Measurements from ENCODE around the gene HRK. TPM values are rescaled to one million over a fixed set of nuclear protein-coding genes. Genes with fewer than 3 reads are reported as not detected.

HRK gene
- total RNA-seq, 1 experiment from 2014 or later, result 1.2 TPM

DNA sequence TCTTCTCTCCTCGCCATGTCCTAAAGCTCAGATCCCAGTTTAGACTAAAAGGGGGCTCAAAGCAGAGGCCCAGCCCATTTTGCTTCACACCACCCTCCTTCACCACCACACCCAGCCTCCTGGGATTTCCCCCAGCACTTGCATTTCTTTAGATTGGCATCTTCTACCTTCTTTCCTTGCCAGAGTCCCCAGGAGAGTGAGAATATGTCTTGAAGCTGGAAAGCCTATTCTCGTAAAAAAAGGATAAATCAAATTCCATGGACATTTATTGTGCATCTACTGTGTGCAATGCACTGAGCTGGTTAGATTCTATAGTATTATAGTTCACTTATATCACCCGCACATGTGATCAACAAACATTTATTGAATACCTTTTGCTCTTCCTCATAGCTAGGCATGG lies 39.7 kb upstream of the HRK start:
- H3K4me1 ChIP-seq (ENCODE audit: low read length), result peaks cover 72% of the 10 kb centered on the region
- H3K4me2 ChIP-seq (ENCODE audit: low read depth, low read length, poor library complexity, severe bottlenecking), result no peak overlapping the region
- H3K27me3 ChIP-seq (ENCODE audit: low read length), result no peaks in the 10 kb centered on the region
- no peak overlapping the region for H2AFZ ChIP-seq (ENCODE audit: low read length)
- no peaks in the 10 kb centered on the region for H4K20me1 ChIP-seq (ENCODE audit: insufficient read depth, low read depth, low read length)
- peaks cover 88% of the 10 kb centered on the region for H3K79me2 ChIP-seq (ENCODE audit: low read length)
- H3K9me2 ChIP-seq (replicated peaks; ENCODE audit: insufficient read depth, low read length), result no peaks in the 10 kb centered on the region
- H3K9ac ChIP-seq (ENCODE audit: low read length), result no peak overlapping the region
- H3K9me3 ChIP-seq (ENCODE audit: low read length), result no peaks in the 10 kb centered on the region
- H3K27ac ChIP-seq (ENCODE audit: low read length), result peak overlapping the region; percentile 36; the same call in 1 of the 2 replicates
- DNase-seq, result no peak
- no peak overlapping the region for H3K4me3 ChIP-seq (ENCODE audit: low read length)
- H3K36me3 ChIP-seq (ENCODE audit: insufficient read depth, low read length), result peaks cover 5% of the 10 kb centered on the region; the same call in 1 of the 2 replicates

DNA sequence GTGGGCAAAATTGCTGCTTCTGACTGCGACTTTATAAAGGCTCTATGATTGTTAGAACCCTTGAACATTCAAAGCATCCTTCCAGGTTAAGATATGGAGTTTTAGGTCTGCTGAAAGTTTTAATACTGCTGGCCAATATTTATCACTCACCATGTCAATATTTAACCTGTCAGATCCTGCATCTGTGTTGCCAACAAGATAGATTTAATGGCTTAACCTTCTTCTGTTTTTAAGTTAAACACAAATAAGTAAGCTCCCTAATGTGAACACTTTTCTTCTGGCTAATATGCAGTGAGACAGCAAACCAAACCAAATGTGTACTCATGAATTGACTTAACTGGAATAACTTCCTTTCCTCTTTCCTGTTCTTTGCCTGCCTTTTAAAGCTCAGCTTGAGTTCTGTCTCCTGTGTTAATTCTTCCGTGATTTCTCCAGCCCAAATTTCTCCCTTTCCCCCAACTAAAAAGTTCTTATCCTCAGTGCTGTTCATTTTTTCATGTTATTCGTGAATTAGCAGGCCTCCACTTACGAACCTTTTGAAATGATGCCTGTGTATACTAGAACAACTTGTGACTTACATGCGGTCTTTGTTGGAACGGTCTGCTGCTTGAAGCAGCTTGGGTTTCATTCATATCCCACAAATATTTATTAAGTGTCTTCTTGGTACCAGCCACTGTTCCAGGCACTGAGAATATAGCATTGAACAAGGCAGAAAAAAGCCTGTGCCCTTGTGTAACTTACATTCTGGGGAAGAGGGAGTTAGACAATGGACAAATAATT lies 38.7 kb upstream of the HRK start:
- DNase-seq, result no peak
- H3K4me1 ChIP-seq (ENCODE audit: low read length), result peaks cover 76% of the 10 kb centered on the region
- peaks cover 5% of the 10 kb centered on the region; the same call in 1 of the 2 replicates for H3K36me3 ChIP-seq (ENCODE audit: insufficient read depth, low read length)
- H3K4me2 ChIP-seq (ENCODE audit: low read depth, low read length, poor library complexity, severe bottlenecking), result peak overlapping the region; percentile 62
- no peaks in the 10 kb centered on the region for H3K9me3 ChIP-seq (ENCODE audit: low read length)
- no peaks in the 10 kb centered on the region for H3K27me3 ChIP-seq (ENCODE audit: low read length)
- peak overlapping the region; percentile 34; the same call in 1 of the 2 replicates for H3K4me3 ChIP-seq (ENCODE audit: low read length)
- H3K9ac ChIP-seq (ENCODE audit: low read length), result peak overlapping the region; percentile 50
- H3K9me2 ChIP-seq (replicated peaks; ENCODE audit: insufficient read depth, low read length), result no peaks in the 10 kb centered on the region
- H3K27ac ChIP-seq (ENCODE audit: low read length), result peak overlapping the region; percentile 84
- H4K20me1 ChIP-seq (ENCODE audit: insufficient read depth, low read depth, low read length), result no peaks in the 10 kb centered on the region
- no peak overlapping the region for H2AFZ ChIP-seq (ENCODE audit: low read length)
- peaks cover 88% of the 10 kb centered on the region for H3K79me2 ChIP-seq (ENCODE audit: low read length)

DNA sequence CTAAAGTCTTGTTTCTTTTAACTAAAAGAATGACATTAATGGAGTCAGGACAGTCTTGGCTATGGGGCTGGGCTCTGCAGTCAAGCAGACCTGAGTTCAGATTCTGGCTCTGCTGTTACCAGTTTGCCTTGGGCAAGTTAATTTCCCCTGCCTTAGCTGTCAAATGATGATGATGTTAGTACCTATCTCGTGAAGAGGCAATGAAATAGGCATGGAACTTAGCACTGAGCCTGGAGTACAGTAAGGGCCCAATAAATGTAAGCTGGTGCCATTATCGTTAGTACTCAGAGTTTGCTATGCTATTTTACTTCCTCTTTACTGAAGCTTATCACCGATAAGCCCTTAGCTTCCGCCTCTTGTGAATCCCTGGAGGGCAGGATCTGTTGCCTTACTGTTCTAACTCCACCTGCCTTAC lies 38.0 kb upstream of the HRK start:
- peaks cover 86% of the 10 kb centered on the region for H3K79me2 ChIP-seq (ENCODE audit: low read length)
- H3K4me3 ChIP-seq (ENCODE audit: low read length), result peak overlapping the region; percentile 34; the same call in 1 of the 2 replicates
- peak; percentile 88 for DNase-seq
- peak overlapping the region; percentile 62 for H3K4me2 ChIP-seq (ENCODE audit: low read depth, low read length, poor library complexity, severe bottlenecking)
- peaks cover 70% of the 10 kb centered on the region for H3K4me1 ChIP-seq (ENCODE audit: low read length)
- H3K9me3 ChIP-seq (ENCODE audit: low read length), result no peaks in the 10 kb centered on the region
- peak overlapping the region; percentile 84 for H3K27ac ChIP-seq (ENCODE audit: low read length)
- H3K27me3 ChIP-seq (ENCODE audit: low read length), result no peaks in the 10 kb centered on the region
- H3K9me2 ChIP-seq (replicated peaks; ENCODE audit: insufficient read depth, low read length), result no peaks in the 10 kb centered on the region
- peaks cover 5% of the 10 kb centered on the region; the same call in 1 of the 2 replicates for H3K36me3 ChIP-seq (ENCODE audit: insufficient read depth, low read length)
- H4K20me1 ChIP-seq (ENCODE audit: insufficient read depth, low read depth, low read length), result no peaks in the 10 kb centered on the region
- no peak overlapping the region for H2AFZ ChIP-seq (ENCODE audit: low read length)
- H3K9ac ChIP-seq (ENCODE audit: low read length), result peak overlapping the region; percentile 50

DNA sequence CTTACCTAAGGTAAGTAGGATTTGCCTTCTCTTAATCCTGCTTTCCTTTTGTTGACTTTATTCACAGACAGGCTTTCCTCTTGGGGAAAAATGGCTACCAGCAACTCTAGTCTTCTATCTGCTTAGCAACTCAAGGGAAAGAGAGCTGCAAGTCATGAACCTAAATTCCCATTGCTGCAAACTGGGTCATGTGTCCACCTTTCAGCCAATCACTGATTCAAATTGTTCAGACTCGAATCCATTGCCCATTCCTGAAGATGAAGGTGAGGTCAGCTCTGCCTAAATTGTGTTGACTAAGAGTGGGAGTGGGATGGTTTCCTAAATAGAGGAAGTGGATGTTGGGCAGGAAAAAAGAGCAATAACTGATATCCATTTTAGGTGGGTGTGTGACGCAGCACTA lies 37.2 kb upstream of the HRK start:
- H3K9me2 ChIP-seq (replicated peaks; ENCODE audit: insufficient read depth, low read length), result no peaks in the 10 kb centered on the region
- H3K9me3 ChIP-seq (ENCODE audit: low read length), result no peaks in the 10 kb centered on the region
- peaks cover 5% of the 10 kb centered on the region; the same call in 1 of the 2 replicates for H3K36me3 ChIP-seq (ENCODE audit: insufficient read depth, low read length)
- no peak for DNase-seq
- H2AFZ ChIP-seq (ENCODE audit: low read length), result no peak overlapping the region
- no peaks in the 10 kb centered on the region for H4K20me1 ChIP-seq (ENCODE audit: insufficient read depth, low read depth, low read length)
- H3K4me2 ChIP-seq (ENCODE audit: low read depth, low read length, poor library complexity, severe bottlenecking), result peak overlapping the region; percentile 62
- no peak overlapping the region for H3K4me3 ChIP-seq (ENCODE audit: low read length)
- H3K9ac ChIP-seq (ENCODE audit: low read length), result no peak overlapping the region
- peaks cover 64% of the 10 kb centered on the region for H3K4me1 ChIP-seq (ENCODE audit: low read length)
- peaks cover 89% of the 10 kb centered on the region for H3K79me2 ChIP-seq (ENCODE audit: low read length)
- H3K27me3 ChIP-seq (ENCODE audit: low read length), result no peaks in the 10 kb centered on the region
- H3K27ac ChIP-seq (ENCODE audit: low read length), result peak overlapping the region; percentile 84

DNA sequence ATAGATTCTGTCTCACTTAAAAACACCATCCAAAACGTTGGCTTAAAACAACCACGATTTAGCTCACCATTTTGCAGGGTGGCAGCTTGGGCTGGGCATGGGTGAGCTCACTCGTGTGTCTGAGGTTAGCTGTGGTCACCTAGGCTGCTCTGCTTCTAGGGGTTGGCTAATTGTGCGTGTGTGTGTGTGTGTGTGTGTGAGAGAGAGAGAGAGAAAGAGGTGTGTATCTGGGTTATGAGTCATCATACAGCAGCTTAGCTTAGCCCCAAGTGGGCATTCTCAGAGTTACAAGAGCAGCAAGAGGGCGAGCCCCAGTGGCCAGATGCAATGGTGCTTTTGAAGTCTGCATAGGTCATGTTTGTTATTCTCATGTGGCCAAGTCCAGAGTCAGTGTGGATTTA lies 35.5 kb upstream of the HRK start:
- Histone ChIP-seq H3K4me1 (ENCODE audit: low read length) (peaks cover 72% of the 10 kb centered on the region), H3K27ac (ENCODE audit: low read length) (peak overlapping the region; percentile 57), H3K9ac (ENCODE audit: low read length) (0 out of 2 replicates have a peak overlapping the region, but pooled peaks have one; percentile 12), H3K27me3 (ENCODE audit: low read length) (no peaks in the 10 kb centered on the region), H3K79me2 (ENCODE audit: low read length) (peaks cover 90% of the 10 kb centered on the region), H3K9me3 (ENCODE audit: low read length) (no peaks in the 10 kb centered on the region), H3K4me2 (ENCODE audit: low read depth, low read length, poor library complexity, severe bottlenecking) (no peak overlapping the region), H2AFZ (ENCODE audit: low read length) (no peak overlapping the region), H4K20me1 (ENCODE audit: insufficient read depth, low read depth, low read length) (no peaks in the 10 kb centered on the region), H3K4me3 (ENCODE audit: low read length) (no peak overlapping the region), H3K36me3 (ENCODE audit: insufficient read depth, low read length) (peaks cover 13% of the 10 kb centered on the region; the same call in 1 of the 2 replicates), H3K9me2 (replicated peaks; ENCODE audit: insufficient read depth, low read length) (no peaks in the 10 kb centered on the region)
- DNase-seq, result peak; percentile 81

DNA sequence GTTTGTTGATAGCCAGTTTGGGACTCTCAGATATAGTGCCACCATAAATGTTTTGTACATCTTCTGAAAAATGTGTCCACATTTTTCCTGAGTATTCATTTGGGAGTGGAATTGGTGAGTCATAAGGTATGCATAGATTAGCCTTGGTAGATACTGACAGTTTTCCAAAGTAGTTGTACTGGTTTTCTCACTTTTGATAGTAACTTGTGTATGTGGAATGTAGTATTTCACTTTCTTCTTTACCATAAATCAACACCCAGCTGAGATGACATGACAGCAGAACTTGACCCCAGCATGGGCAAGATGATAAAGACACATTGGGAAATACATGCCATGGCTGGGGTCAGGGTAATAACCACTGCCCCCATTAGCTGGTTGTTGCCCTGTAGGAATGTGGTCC lies 34.9 kb upstream of the HRK start:
- Histone ChIP-seq H3K9me3 (ENCODE audit: low read length) (no peaks in the 10 kb centered on the region), H4K20me1 (ENCODE audit: insufficient read depth, low read depth, low read length) (no peaks in the 10 kb centered on the region), H3K27me3 (ENCODE audit: low read length) (no peaks in the 10 kb centered on the region), H3K4me1 (ENCODE audit: low read length) (peaks cover 69% of the 10 kb centered on the region), H3K9ac (ENCODE audit: low read length) (0 out of 2 replicates have a peak overlapping the region, but pooled peaks have one; percentile 12), H3K4me2 (ENCODE audit: low read depth, low read length, poor library complexity, severe bottlenecking) (no peak overlapping the region), H3K79me2 (ENCODE audit: low read length) (peaks cover 90% of the 10 kb centered on the region), H3K9me2 (replicated peaks; ENCODE audit: insufficient read depth, low read length) (no peaks in the 10 kb centered on the region), H3K27ac (ENCODE audit: low read length) (peak overlapping the region; percentile 57), H2AFZ (ENCODE audit: low read length) (no peak overlapping the region), H3K4me3 (ENCODE audit: low read length) (no peak overlapping the region), H3K36me3 (ENCODE audit: insufficient read depth, low read length) (peaks cover 9% of the 10 kb centered on the region; the same call in 1 of the 2 replicates)
- DNase-seq, result no peak

DNA sequence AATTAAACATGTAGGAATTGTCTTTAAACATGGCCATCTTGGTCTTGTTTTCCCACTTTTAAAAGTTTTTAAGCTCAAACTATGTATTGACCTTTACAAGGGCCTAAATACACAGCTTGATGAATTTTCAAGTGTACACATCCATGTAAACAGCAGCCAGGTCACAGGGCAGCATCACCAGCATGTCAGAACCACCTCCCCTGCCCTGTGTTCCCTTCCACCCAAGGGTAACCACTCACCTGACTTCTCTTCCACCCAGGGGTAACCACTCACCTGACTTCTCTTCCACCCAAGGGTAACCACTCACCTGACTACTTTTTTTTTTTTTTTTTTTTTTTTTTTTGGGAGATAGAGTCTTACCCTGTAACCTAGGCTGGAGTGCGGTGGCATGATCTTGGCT lies 34.1 kb upstream of the HRK start:
- no peak overlapping the region for H2AFZ ChIP-seq (ENCODE audit: low read length)
- H4K20me1 ChIP-seq (ENCODE audit: insufficient read depth, low read depth, low read length), result no peaks in the 10 kb centered on the region
- H3K9me3 ChIP-seq (ENCODE audit: low read length), result no peaks in the 10 kb centered on the region
- no peak overlapping the region for H3K27ac ChIP-seq (ENCODE audit: low read length)
- peaks cover 65% of the 10 kb centered on the region for H3K4me1 ChIP-seq (ENCODE audit: low read length)
- H3K27me3 ChIP-seq (ENCODE audit: low read length), result no peaks in the 10 kb centered on the region
- H3K36me3 ChIP-seq (ENCODE audit: insufficient read depth, low read length), result peaks cover 7% of the 10 kb centered on the region; the same call in 1 of the 2 replicates
- H3K79me2 ChIP-seq (ENCODE audit: low read length), result peaks cover 90% of the 10 kb centered on the region
- DNase-seq, result no peak
- no peak overlapping the region for H3K9ac ChIP-seq (ENCODE audit: low read length)
- no peaks in the 10 kb centered on the region for H3K9me2 ChIP-seq (replicated peaks; ENCODE audit: insufficient read depth, low read length)
- H3K4me2 ChIP-seq (ENCODE audit: low read depth, low read length, poor library complexity, severe bottlenecking), result no peak overlapping the region
- no peak overlapping the region for H3K4me3 ChIP-seq (ENCODE audit: low read length)

DNA sequence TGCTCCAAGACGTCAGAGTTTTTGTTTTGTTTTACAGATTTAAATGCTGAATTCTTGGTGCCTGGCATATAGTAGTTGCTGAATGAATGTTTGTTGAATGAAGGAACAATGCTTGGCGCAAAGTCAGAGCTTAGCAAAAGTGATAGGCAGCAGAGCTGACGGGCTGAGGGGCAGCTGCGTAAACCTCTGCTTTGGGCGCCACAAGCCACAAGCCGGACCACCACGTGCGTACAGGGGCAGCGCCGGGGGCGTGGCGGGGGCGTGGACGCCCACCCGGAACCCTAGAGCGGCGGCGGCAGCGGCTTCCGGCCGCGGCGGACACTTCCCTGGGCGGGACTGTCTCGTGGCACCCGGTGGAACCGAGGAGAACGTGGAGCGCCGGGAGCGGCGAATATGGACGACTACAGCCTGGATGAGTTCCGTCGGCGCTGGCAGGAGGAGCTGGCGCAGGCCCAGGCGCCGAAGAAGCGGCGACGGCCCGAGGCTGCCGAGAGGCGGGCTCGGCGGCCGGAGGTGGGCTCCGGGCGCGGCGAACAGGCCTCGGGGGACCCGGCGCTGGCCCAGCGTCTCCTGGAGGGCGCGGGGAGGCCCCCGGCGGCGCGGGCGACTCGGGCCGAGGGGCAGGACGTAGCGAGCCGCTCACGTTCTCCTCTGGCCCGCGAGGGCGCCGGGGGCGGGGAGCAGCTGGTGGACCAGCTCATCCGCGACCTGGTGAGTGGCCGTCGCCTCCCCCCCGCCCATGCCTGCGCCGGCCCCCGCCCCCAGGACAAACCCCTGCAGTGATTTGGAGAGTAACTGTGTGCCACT lies 29.6 kb upstream of the HRK start, which contains the start of gene FBXW8:
FBXW8 (plus strand) TSS at position 306 of the 807 bp plus-strand sequence; CDS start at position 394, 88 bp downstream.
- Histone ChIP-seq H3K9ac (ENCODE audit: low read length) (peak within 1 kb of the TSS; percentile 98), H3K9me3 (ENCODE audit: low read length) (no peaks in the 10 kb centered on the region), H4K20me1 (ENCODE audit: insufficient read depth, low read depth, low read length) (no peaks in the 10 kb centered on the region), H3K4me2 (ENCODE audit: low read depth, low read length, poor library complexity, severe bottlenecking) (peak within 1 kb of the TSS; percentile 87), H2AFZ (ENCODE audit: low read length) (peak within 1 kb of the TSS; percentile 93), H3K27me3 (ENCODE audit: low read length) (no peaks in the 10 kb centered on the region), H3K36me3 (ENCODE audit: insufficient read depth, low read length) (peaks cover 7% of the 10 kb centered on the region; the same call in 1 of the 2 replicates), H3K9me2 (replicated peaks; ENCODE audit: insufficient read depth, low read length) (no peaks in the 10 kb centered on the region), H3K27ac (ENCODE audit: low read length) (peak within 1 kb of the TSS; percentile 69), H3K4me1 (ENCODE audit: low read length) (peaks cover 29% of the 10 kb centered on the region), H3K4me3 (ENCODE audit: low read length) (peak within 1 kb of the TSS; percentile 98), H3K79me2 (ENCODE audit: low read length) (peaks cover 55% of the 10 kb centered on the region)
- peak; percentile 94 for DNase-seq
